B cell (primary cell): ENCODE data around the gene FBN2. TPM values are rescaled to one million over a fixed set of nuclear protein-coding genes. Genes with fewer than 3 reads are reported as not detected.
"Not testable (repeated sequence)": the region's sequence is repeated elsewhere in the genome, so short reads cannot be mapped to it uniquely, and the experiment has no call there.

Source experiments
- ATAC-seq: fragments of 200-7000 bp; cut with Tn5 transposase; one replicate; pipeline ENCODE4 v1.10.0; 2021; ENCODE audit warnings: low read depth, mild to moderate bottlenecking, moderate number of reproducible peaks, moderate library complexity
- CTCF ChIA-PET: fragments of 350-600 bp; sonication (Branson Sonifier 250); formaldehyde crosslinking; loops from one replicate; lab custom pipeline; 2021; ENCODE audit warnings: antibody characterized with exemption, inconsistent platforms; lab: Charles Lee
- POLR2A ChIA-PET: fragments of 350-600 bp; sonication (Branson Sonifier 250); formaldehyde crosslinking; loops from one replicate; lab custom pipeline; 2021; ENCODE audit warnings: antibody characterized with exemption; lab: Charles Lee
- DNase-seq: peaks from one replicate; pipeline ENCODE4 v3.0.0; 2013
- H2AFZ ChIP-seq: 2 replicates; pipeline ENCODE4 v1.6.1; 2012; ENCODE audit warnings: mild to moderate bottlenecking, low read depth, low read length; ENCODE audit not compliant: insufficient read depth, poor library complexity, severe bottlenecking
- H3K27ac ChIP-seq, 2 donors: 1 replicate in 1 of 2; 2 replicates in 1 of 2; pipeline ENCODE4 v1.5.1; 2012 to 2013; ENCODE audit warnings: low read length in 2 of 2, mild to moderate bottlenecking in 2 of 2, moderate library complexity in 1 of 2
- H3K27me3 ChIP-seq, 4 experiments: fragments of 200-600 bp in 1 of 4; sonication (generic) in 1 of 4; replicated peaks in 1 of 4; 1 replicate in 2 of 4; 2 replicates in 2 of 4; pipeline versions ENCODE4 v1.6.1 to v1.7.0; 2013 to 2016; ENCODE audit warnings: low read length in 3 of 4, mild to moderate bottlenecking in 2 of 4, mixed read lengths in 1 of 4, moderate library complexity in 1 of 4; ENCODE audit not compliant: insufficient read depth in 4 of 4, control insufficient read depth in 3 of 4; ENCODE audit errors: control extremely low read depth in 1 of 4
- H3K36me3 ChIP-seq, 2 experiments: replicated peaks in 1 of 2; 1 replicate in 1 of 2; 2 replicates in 1 of 2; pipeline versions ENCODE4 v1.6.1 to v1.7.1; 2013; ENCODE audit warnings: low read length in 1 of 2; ENCODE audit not compliant: insufficient read depth in 2 of 2, control insufficient read depth in 1 of 2; ENCODE audit errors: control extremely low read depth in 1 of 2, extremely low read depth in 1 of 2
- H3K4me1 ChIP-seq, 2 donors: fragments of 200-600 bp in 1 of 2; sonication (generic) in 1 of 2; 1 replicate in 1 of 2; 2 replicates in 1 of 2; pipeline versions ENCODE4 v1.5.1 to v1.6.1; 2013 to 2017; ENCODE audit warnings: low read length in 2 of 2; ENCODE audit not compliant: control insufficient read depth in 2 of 2, insufficient read depth in 2 of 2
- H3K4me2 ChIP-seq: replicated peaks from 2 replicates; pipeline ENCODE3; 2012; ENCODE audit warnings: mild to moderate bottlenecking, low read depth, low read length; ENCODE audit not compliant: poor library complexity, severe bottlenecking
- H3K4me3 ChIP-seq, 5 experiments: fragments of 200-600 bp in 1 of 5; sonication (generic) in 1 of 5; 1 replicate in 3 of 5; 2 replicates in 2 of 5; pipeline versions ENCODE4 v1.5.1 to v1.7.0; 2011 to 2016; ENCODE audit warnings: low read length in 4 of 5, mild to moderate bottlenecking in 4 of 5, low read depth in 2 of 5, control low read depth in 1 of 5, moderate library complexity in 1 of 5; ENCODE audit not compliant: insufficient read depth in 1 of 5; ENCODE audit errors: control extremely low read depth in 1 of 5, extremely low read depth in 1 of 5
- H3K79me2 ChIP-seq: fragments of 200-600 bp; sonication (generic); one replicate; pipeline ENCODE4 v1.6.0; 2016; ENCODE audit warnings: low read length; ENCODE audit not compliant: control insufficient read depth, insufficient read depth
- H3K9ac ChIP-seq: fragments of 200-600 bp; sonication (generic); 2 replicates; pipeline ENCODE4 v1.6.1; 2017; ENCODE audit warnings: mild to moderate bottlenecking, low read length, moderate library complexity
- H3K9me3 ChIP-seq, 3 donors: one replicate each; pipeline versions ENCODE4 v1.6.1 to v1.7.1; 2013; ENCODE audit warnings: low read length in 2 of 3; ENCODE audit not compliant: control insufficient read depth in 2 of 3, insufficient read depth in 1 of 3; ENCODE audit errors: control extremely low read depth in 1 of 3
- H4K20me1 ChIP-seq: 2 replicates; pipeline ENCODE4 v1.6.0; 2012; ENCODE audit warnings: mild to moderate bottlenecking, low read length; ENCODE audit not compliant: insufficient read depth, control insufficient read depth, poor library complexity, severe bottlenecking
- H3K27ac Mint-ChIP-seq: one replicate; pipeline ENCODE4 v1.8.0; 2021; ENCODE audit warnings: mixed read lengths
- H3K27me3 Mint-ChIP-seq: one replicate; pipeline ENCODE4 v1.8.0; 2021; ENCODE audit warnings: mixed read lengths
- H3K4me1 Mint-ChIP-seq: one replicate; pipeline ENCODE4 v1.8.0; 2021; ENCODE audit warnings: mixed read lengths
- H3K4me3 Mint-ChIP-seq: one replicate; pipeline ENCODE4 v1.8.0; 2021; ENCODE audit warnings: mixed read lengths
- H3K9me3 Mint-ChIP-seq: one replicate; pipeline ENCODE4 v1.8.0; 2022; ENCODE audit warnings: mixed read lengths; ENCODE audit not compliant: insufficient read depth
- EZH2 ChIP-seq: IDR thresholded peaks from 2 replicates; pipeline ENCODE4 v1.6.1; 2012; ENCODE audit warnings: borderline replicate concordance, low read depth, mild to moderate bottlenecking, moderate library complexity, low read length; ENCODE audit not compliant: insufficient read depth, poor library complexity, severe bottlenecking
- WGBS: methylation state at CpG from one replicate; pipeline ENCODE4 v1.1.5; 2013; ENCODE audit warnings: missing lambda C conversion rate; ENCODE audit not compliant: insufficient coverage; 5-methylcytosine and 5-hydroxymethylcytosine counted together
- intact Hi-C: fragments of 100-400 bp; cut with micrococcal nuclease; formaldehyde crosslinking; loops from one replicate; pipeline ENCODE4 v1.10.0; 2022
- polyA plus RNA-seq: library from polyadenylated mRNA; depleted of rRNA; stranded (reverse); fragments of >200 nt; gene quantifications from 2 replicates; pipeline ENCODE4 v1.2.3, GENCODE V29; 2012
- total RNA-seq, 2 donors: library from RNA; stranded (reverse); fragments of 120-200 nt in 1 of 2; gene quantifications; 1 replicate in 1 of 2; 2 replicates in 1 of 2; pipeline versions ENCODE4 v1.2.3 to v1.2.4, GENCODE V29; 2013 to 2022
- TF ChIP-seq, protein P1 (sequence below): fragments of 200-600 bp; IDR thresholded peaks from one replicate; pipeline ENCODE4 v1.8.0; 2022; ENCODE audit warnings: antibody characterized with exemption, mild to moderate bottlenecking

FBN2 gene
- total and polyA plus RNA-seq, 2 donors (not counting 1 experiment from before 2014, with no cell fraction given), result 0.03 TPM; not detected in 1

GRCh38 chr5:128455841-128456361, 82.1 kb downstream of the FBN2 start:
- Mint-ChIP-seq H3K4me1 (no peaks in the 10 kb centered on the region), H3K27ac (no peak overlapping the region), H3K27me3 (no peaks in the 10 kb centered on the region), H3K4me3 (no peak overlapping the region), H3K9me3 (peaks cover 6% of the 10 kb centered on the region)
- Histone ChIP-seq H3K4me3 (no peak overlapping the region), H2AFZ (no peak overlapping the region), H3K36me3 (no peaks in the 10 kb centered on the region), H3K27ac (no peak overlapping the region), H3K9ac (no peak overlapping the region), H3K9me3 (peaks cover 0 to 14% (median 0%) of the 10 kb centered on the region in 3 donors), H3K27me3 (no peaks in the 10 kb centered on the region), H3K79me2 (no peaks in the 10 kb centered on the region), H3K4me2 (no peak overlapping the region), H3K4me1 (no peaks in the 10 kb centered on the region), H4K20me1 (no peaks in the 10 kb centered on the region)
- TF ChIP-seq, protein P1, sequence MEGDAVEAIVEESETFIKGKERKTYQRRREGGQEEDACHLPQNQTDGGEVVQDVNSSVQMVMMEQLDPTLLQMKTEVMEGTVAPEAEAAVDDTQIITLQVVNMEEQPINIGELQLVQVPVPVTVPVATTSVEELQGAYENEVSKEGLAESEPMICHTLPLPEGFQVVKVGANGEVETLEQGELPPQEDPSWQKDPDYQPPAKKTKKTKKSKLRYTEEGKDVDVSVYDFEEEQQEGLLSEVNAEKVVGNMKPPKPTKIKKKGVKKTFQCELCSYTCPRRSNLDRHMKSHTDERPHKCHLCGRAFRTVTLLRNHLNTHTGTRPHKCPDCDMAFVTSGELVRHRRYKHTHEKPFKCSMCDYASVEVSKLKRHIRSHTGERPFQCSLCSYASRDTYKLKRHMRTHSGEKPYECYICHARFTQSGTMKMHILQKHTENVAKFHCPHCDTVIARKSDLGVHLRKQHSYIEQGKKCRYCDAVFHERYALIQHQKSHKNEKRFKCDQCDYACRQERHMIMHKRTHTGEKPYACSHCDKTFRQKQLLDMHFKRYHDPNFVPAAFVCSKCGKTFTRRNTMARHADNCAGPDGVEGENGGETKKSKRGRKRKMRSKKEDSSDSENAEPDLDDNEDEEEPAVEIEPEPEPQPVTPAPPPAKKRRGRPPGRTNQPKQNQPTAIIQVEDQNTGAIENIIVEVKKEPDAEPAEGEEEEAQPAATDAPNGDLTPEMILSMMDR, result no peak
- no peak for TF ChIP-seq EZH2
- intact Hi-C loops, result no loop called here
- ATAC-seq (no peak), DNase-seq (no peak)
- POLR2A ChIA-PET, result no interaction called here
- 76% methylated on average over 3 of the region's 7 CpGs for WGBS
- CTCF ChIA-PET, result no interaction called here

DNA sequence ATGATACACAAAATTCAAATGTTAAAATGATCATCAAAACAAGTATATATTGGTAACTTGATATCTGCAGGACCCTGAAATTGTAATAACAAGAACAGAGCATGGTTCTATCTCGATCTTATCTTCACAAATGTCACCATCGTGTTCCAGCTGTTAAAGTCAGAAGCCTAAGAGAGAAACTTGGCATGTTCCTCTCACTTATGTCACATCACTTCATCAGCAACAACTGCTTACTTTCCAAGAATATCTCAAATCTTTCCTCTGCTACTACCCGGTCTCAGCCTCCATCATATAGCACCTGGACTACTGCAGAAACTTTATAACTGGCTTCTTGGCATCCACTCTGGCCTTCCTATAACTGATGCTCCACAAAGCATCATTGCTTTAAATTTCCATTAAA, 84.9 kb downstream of the FBN2 start:
- H3K9me3 ChIP-seq, result peaks cover 0 to 14% (median 0%) of the 10 kb centered on the region in 3 donors
- no peaks in the 10 kb centered on the region for H3K4me1 ChIP-seq
- TF ChIP-seq, protein P1, result no peak
- TF ChIP-seq EZH2, result no peak
- no peak overlapping the region for H3K27ac Mint-ChIP-seq
- H3K4me3 Mint-ChIP-seq, result no peak overlapping the region
- no peaks in the 10 kb centered on the region for H3K4me1 Mint-ChIP-seq
- 78% methylated on average over 3 of the region's 3 CpGs for WGBS
- H3K9me3 Mint-ChIP-seq, result peaks cover 6% of the 10 kb centered on the region
- no peaks in the 10 kb centered on the region for H3K36me3 ChIP-seq
- no peak for ATAC-seq
- no peak overlapping the region for H3K4me3 ChIP-seq
- DNase-seq, result no peak
- intact Hi-C loops, result no loop called here
- no peaks in the 10 kb centered on the region for H3K27me3 Mint-ChIP-seq
- H3K27ac ChIP-seq, result no peak overlapping the region
- H2AFZ ChIP-seq, result no peak overlapping the region
- H3K27me3 ChIP-seq, result no peaks in the 10 kb centered on the region
- H3K79me2 ChIP-seq, result no peaks in the 10 kb centered on the region
- ChIA-PET POLR2A (no interaction called here), CTCF (no interaction called here)
- no peak overlapping the region for H3K9ac ChIP-seq
- H3K4me2 ChIP-seq, result no peak overlapping the region
- no peaks in the 10 kb centered on the region for H4K20me1 ChIP-seq

GRCh38 chr5:128447224-128447623, 90.8 kb downstream of the FBN2 start:
- H3K4me3 Mint-ChIP-seq, ATAC-seq, H3K4me1 ChIP-seq, H3K4me1 Mint-ChIP-seq, CTCF ChIA-PET, H3K36me3 ChIP-seq, H3K27me3 Mint-ChIP-seq, H3K27ac Mint-ChIP-seq, H3K9ac ChIP-seq, H4K20me1 ChIP-seq, POLR2A ChIA-PET, DNase-seq, H3K4me2 ChIP-seq, H3K79me2 ChIP-seq, H3K4me3 ChIP-seq, H3K9me3 Mint-ChIP-seq, H3K27ac ChIP-seq, intact Hi-C loops, H3K27me3 ChIP-seq, H2AFZ ChIP-seq: not testable (repeated sequence)
- peaks cover 0 to 14% (median 3%) of the 10 kb centered on the region in 3 donors for H3K9me3 ChIP-seq
- 90% methylated on average over 3 of the region's 10 CpGs for WGBS
